GM18511 (cell line): ENCODE measurements around the gene B3GLCT.
"Not testable (repeated sequence)": the region's sequence is repeated elsewhere in the genome, so short reads cannot be mapped to it uniquely, and the experiment has no call there.

Experiments
- ATAC-seq: cut with Tn5 transposase; IDR thresholded peaks from one replicate; pipeline ENCODE4 v1.9.1; 2021; ENCODE audit warnings: mild to moderate bottlenecking, moderate library complexity; ENCODE audit not compliant: unreplicated experiment

B3GLCT gene

DNA sequence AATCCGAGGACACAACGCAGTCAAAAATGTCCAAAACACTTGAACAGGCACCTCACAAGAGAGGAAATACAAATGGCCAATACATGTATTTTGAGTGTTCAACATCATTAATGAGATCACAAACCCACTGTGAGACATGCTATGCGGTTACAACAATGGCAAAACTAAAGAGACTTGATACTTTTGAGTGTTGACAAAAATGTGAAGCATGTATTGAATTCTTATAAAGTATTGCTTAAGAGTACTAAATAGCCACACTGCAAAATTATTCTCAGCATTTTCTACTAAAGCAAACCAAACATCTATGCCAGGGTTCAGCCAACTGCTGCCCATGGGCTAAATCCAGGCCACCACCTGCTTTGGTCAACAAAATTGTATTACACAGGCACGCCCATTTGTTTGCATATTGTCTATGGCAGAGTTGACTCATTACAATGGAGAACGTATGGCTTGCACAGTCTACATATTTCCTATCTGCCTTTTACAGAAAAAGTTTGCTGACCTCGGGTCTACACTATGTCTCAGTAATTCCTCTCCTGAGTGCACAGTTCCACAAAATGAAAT, 135.3 kb downstream of the B3GLCT start:
- ATAC-seq, result no peak

DNA sequence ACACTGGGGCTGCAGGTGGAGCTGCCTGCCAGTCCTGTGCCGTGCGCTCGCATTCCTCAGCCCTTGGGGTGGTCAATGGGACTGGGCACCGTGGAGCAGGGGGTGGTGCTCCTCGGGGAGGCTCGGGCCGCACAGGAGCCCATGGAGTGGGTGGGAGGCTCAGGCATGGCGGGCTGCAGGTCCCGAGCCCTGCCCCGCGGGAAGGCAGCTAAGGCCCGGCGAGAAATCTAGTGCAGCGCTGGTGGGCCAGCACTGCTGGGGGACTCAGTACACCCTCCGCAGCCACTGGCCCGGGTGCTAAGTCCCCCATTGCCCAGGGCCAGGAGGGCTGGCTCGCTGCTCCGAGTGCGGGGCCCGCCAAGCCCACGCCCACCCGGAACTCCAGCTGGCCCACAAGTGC, 139.8 kb downstream of the B3GLCT start:
- ATAC-seq, result not testable (repeated sequence)

DNA sequence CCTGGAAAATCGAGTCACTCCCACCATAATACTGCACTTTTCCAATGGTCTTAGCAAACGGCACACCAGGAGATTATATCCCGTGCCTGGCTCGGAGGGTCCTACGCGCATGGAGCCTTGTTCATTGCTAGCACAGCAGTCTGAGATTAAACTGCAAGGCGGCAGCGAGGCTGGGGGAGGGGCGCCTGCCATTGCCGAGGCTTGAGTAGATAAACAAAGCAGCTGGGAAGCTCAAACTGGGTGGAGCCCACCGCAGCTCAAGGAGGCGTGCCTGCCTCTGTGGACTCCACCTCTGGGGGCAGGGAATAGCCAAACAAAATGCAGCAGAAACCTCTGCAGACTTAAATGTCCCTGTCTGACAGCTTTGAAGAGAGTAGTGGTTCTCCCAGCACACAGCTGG, 141.1 kb downstream of the B3GLCT start:
- not testable (repeated sequence) for ATAC-seq

DNA sequence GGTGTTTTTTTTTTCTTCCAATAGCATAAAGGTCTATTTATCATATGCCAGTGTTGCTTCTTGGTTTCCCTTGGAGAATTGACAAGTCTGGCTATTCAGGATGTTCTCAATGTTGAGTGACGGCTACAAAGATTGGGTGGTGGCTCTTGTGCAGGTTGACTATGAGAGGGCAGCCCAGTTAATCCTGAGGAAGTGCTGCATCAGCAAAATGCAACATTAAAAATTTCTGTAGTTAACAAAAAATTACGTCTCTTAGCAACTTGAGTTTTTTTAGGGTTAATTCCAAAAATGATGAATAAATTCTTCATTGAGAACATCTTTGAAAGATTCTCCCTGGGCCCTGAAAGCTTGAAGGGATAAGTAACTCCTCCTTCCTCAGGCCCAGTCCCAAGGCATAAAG, 147.1 kb downstream of the B3GLCT start:
- ATAC-seq, result no peak

DNA sequence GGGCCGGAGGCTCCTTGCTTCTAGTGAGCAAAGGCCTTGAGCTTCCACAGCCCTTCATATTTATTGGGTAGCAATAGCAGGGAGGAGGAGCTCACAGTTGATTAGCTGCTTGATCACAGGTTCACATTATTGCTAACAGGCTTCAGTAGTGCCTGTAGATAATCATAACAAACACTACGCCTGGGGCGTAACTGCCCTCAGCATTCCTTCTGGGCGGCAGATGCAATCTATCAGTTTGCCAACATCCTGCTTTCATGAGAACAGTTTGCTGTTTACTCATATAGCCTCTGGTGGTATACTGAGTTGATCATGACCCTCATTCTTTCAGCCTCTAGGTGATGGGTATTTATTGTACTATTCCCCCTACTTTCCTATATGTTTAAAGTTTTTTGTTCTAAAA, 149.4 kb downstream of the B3GLCT start:
- ATAC-seq, result no peak

DNA sequence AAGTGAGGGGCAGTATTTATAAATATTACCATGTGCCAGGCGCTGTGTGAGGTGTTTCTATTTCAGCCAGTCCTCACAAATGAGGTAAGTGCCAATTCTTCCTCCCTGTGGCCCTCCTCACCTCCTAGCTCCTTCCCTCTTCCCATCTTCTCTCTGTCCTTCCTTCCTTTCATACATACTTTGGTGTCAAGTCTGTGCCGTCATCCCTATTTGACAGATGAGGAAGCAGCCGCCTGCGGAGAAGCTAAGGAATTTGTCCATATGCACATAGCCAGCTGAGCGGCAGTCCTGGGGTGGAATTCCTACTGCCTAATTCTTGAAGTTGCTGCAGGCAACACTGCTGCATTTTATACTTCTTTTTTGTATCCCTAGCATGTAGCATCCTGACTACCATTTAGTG, 150.8 kb downstream of the B3GLCT start:
- no peak for ATAC-seq

DNA sequence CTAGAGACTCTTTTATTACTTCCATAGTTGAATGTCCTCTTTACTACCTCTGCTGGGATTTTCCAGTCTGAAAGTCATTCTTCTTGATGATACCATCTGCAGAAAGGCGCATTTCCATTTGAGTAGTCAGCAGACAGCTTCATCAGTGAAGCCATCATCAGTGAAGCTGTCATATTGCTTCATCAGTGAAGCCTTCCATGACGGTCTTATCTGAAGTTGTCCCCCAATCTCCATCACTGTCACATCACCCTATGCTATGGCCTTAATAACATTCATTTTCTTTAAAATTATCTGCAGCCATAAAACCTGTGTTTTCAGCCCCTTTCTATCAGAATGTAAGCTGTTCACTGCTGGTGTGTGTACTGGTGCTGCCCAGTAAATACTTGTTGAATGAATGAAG, 151.6 kb downstream of the B3GLCT start:
- no peak for ATAC-seq

DNA sequence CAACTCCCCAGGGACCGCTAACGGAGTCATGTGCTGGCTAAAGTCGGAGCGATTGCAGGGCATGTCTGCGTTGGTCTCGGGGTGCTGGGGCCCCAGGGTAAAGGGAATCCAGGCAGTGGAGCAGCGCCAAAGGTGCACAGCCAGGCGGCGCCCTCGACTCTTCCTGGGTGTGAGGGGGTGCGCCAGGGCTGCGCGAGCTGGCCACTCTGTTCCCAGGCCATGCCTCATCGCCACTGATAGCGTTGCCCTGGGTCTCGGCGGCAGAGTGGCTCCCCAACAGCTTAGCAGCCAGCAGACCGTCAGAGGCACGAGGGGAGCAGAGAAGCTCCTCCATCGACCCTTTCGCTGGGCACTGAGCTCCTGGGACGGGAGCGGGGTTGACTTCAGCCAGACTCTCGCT, 152.7 kb downstream of the B3GLCT start:
- ATAC-seq, result no peak

DNA sequence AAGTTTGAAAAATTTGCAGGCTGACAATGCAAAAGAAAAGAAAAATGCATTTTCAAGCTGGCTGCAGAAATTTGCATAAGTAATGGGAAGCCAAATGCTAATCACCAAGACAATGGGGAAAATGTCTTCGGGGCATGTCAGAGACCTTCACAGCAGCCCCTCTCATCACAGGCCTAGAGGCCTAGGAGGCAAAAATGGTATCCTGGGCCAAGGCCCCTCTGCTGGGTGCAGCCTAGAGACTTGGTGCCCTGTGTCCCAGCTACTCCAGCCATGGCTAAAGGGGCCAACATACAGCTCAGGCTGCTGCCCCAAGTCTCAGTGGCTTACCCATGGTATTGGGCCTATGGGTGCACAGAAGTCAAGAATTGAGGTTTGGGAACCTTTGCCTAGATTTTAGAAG, 155.2 kb downstream of the B3GLCT start:
- no peak for ATAC-seq

DNA sequence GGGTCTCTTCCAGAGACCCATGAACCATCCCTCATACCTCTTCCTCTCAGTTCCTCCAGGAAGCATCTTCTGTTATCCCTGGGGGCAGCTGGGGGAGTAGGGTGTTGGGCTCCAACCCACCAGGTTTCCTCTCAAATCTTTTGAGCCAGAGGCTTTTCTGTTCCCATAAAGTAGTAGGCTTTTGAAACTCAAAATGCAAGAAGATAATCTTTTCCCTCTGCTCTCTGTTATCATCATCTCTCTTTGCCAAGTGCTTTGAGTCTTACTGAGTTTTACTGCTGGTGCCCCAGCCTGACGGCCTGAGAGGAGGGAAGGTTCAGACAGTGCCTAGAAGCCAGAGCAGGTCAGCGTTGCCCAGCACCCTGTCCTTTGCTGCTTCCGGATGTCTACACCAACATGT, 157.2 kb downstream of the B3GLCT start:
- ATAC-seq, result no peak

DNA sequence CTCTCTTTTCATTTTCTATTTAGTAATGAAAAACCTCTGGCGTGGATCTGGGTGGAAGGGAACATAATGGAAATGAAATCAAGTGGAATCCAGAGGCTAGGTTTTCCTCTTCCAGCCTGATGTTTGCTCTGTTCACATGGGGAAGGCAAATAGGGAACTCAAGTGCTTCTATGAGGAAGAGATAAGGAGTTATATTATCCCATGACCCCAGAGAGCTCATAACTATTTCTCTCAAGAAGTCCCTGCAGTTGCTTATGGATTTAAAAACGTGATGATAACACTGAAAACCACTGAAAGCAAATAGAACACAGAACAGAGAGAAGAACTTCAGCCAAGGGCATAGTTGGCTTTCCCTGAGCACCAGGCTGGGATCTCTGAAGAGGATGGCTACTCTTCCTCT, 157.8 kb downstream of the B3GLCT start:
- no peak for ATAC-seq

DNA sequence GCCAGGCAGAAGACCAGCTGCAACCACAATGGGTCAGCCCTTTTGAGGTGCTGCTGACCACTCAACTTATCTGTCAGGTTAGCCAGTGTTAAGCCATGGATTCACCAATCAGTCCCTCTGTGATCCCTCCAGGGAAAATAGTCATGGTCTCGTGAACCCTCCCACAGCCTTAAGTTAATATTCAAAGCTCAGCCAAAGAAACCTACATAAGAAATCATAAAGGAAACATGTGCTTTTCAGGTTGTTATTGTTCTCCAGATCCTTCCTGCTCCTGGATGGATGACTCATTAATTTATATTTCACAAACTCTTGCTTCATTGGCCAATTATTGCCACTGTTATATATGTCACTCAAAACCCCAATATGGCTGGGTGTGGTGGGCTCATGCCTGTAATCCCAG, 161.9 kb downstream of the B3GLCT start:
- ATAC-seq, result no peak

DNA sequence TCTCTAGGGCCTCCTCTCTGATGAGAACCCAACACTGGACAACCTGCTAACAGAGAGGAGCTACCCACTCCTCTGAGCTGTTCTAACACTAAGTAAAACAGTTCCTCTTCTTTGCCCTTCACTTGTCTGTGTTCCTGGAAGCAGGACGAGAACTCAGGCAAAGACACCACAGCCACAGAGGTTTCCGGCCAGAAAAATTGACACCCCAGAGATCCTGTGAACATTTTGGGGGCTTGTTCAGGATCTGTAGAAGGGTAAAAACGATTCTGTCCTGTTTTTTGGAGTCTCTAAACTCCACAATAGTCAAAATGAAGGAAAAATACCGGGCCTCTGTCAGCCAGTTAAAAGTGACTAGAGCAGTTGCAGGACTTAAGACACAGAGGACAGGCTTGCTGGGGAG, 165.9 kb downstream of the B3GLCT start:
- ATAC-seq, result no peak

DNA sequence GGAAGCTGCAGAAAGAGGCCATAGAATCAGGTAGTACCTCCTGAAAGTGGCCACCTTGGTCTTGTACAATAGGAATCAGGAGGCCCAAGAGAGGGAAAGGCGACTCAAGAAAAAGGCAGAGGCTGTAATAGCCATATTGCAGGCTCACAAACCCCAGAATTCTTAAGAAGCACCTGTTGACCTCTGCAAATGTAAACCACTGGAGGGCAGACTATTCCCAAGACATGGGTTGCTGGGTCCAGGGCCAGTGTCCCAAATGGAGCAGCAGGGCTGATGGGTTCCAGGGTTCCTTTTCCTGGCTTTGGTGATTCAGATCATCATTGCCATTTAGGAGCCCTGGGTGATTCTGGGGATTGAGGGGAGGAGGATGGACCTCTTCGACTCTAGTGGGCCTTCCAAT, 167.6 kb downstream of the B3GLCT start:
- ATAC-seq, result no peak

DNA sequence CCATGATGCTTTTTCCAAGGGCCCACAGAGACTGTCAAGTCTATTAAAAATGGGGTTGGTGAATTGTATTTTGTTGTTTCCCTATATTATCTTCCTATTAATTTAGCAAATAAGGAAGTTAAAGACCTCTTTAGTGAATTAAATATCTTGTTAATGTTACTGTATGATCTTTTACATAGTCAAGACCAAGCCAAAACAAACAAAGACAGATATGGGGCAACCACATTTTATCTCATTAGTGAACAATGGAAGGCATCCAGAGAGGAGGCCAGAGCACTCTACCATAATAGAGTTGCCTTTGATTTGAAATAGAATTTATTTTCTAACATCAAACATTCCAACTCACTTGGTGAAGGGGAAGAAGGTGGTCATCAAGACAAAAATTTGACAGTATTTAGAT, 169.4 kb downstream of the B3GLCT start:
- no peak for ATAC-seq

DNA sequence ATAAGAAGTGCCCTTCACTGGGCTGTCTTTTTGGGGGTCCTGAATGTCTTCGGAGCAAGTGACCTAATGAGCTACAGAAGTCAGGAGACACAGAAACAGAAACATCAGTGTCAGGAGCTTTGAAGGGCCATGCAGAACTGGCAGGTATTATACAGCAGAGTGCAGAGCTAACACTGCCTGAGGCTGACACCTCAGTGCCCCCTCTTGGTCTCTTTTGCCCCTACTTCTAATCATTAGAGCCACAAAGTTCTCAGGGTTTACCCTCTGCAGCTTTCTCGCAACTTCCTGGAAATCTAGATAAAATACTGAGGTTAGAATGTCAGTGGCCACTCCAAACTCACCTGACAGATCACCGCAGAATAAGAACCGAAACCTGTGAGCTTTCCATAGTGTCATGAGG, 172.7 kb downstream of the B3GLCT start:
- no peak for ATAC-seq

DNA sequence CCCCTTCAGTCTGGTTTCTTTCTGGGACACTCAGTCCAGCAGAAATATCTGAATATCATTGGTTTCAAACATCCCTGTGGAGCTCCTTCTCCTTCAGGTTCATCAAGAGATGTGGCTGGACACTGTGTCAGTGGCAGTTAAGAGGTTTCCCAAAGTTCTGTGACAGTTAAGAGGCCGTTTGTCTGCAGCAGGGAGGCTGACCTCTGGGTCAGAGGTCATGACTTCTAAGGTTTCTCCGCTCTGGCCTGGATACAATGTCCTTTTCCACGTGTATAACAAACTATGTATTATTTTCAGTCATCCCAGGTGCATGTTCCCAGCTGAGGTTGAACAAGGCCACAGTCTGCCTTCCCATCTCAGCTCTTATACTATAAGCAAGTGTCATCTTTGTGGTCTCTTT, 174.9 kb downstream of the B3GLCT start:
- ATAC-seq, result no peak

DNA sequence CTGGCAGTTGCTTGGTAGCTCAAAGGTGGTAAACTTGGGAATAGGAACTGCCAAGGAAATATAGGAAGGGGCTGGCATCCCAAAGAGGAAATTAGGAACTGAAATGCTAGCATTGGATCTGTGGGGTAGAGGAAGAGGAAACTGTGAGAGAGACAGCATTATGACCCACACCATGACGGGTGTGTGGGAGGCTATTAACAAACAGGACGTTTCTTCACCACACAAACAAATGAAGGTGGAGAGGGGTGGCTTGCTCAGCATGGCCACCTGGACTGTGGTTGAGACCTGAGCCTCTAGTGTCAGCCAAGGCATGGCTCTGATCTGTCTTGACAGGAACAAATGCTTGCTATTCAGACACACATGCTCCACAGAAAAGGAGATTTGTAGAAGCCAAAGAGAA, 178.2 kb downstream of the B3GLCT start:
- ATAC-seq, result peak; percentile 80

DNA sequence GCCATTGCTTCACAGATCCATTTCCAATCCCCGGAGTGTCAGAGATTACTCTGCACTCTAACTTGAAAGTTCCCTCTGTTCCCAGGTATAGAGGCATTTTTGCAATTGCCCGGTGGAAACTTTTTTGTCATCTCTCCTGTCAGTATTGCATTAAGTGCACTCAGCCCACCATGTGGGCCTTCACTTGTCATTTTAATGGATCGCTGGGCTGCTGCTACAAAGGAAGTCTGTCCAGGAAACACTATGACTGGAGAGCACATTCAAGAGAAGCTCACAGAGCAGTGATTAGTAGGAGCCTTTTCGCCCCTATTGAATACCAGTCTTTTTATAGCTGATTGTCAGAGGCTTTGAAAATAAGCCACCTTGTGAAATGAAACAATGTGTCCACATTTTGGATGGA, 180.9 kb downstream of the B3GLCT start:
- ATAC-seq, result no peak
